Pons (tissue), 1 donor: ENCODE results near the gene HTD2.

Source experiments
- DNase-seq: peaks from one replicate; pipeline ENCODE4 v3.0.0-alpha.2; 2016; ENCODE audit warnings: low spot score

HTD2 gene

GRCh38 chr3:58357402-58357801, 51.1 kb downstream of the HTD2 start:
- no peak for DNase-seq

GRCh38 chr3:58358092-58358491, 51.8 kb downstream of the HTD2 start:
- DNase-seq = no peak

- no peak for DNase-seq
These were observed 52.5 kb downstream of the HTD2 start for GRCh38 chr3:58358808-58359207.

- no peak for DNase-seq
These were observed 53.3 kb downstream of the HTD2 start for GRCh38 chr3:58359621-58360020.

- DNase-seq = no peak
These were observed 55.5 kb downstream of the HTD2 start for GRCh38 chr3:58361866-58362265.

GRCh38 chr3:58366699-58367098, 60.4 kb downstream of the HTD2 start:
- DNase-seq = no peak

DNA sequence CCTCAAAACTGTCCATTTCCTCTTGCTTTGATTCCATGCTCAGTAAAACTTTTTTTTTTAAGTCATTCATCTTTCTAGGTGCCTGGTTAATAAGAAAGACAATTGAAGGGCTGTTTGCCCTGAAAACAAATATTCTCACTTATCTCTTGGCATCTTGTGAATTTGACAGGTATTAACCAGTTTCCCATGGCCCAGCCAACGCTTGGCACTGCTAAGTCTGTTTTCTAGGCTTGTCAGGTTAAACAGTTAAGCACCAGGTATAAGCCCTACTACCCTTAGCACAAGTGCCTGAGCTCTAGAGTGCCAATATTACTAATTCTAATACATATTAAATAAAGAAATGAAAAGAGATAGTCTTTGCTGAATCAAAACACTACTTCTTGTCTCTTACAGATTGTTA, 62.7 kb downstream of the HTD2 start:
- no peak for DNase-seq
